GM12864 (cell line): ENCODE measurements around the gene GORASP1.

Experiments
- DNase-seq: peaks from one replicate; pipeline ENCODE4 v3.0.0-alpha.2; 2011; ENCODE audit warnings: low read depth
- H3K4me3 ChIP-seq: 2 replicates; pipeline ENCODE4 v1.5.1; 2011; ENCODE audit warnings: mild to moderate bottlenecking, low read depth, low read length, control low read depth
- TF ChIP-seq, protein P1 (sequence below): IDR thresholded peaks from 2 replicates; pipeline ENCODE4 v1.5.1; 2011; ENCODE audit warnings: low read depth, mild to moderate bottlenecking, moderate library complexity, low read length, control low read depth, inconsistent platforms; ENCODE audit errors: missing control alignments

GORASP1 gene

DNA sequence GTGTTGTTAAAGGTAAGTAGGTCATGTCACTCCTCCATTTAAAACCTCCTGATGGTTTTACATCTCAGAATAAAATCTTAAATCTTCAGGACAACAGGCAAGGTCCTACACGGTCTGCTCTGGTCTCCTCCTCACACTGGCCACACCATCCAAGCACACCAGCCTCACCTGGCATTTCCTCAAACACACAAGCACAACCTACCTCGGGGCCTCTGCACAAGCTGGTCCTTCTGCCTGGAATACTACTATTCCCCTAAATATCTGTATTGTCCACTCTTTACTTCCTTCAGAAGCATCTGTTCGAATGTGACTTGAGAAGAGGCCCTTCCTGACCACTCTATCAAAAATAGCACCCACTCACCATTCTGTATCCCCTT is 1.8 kb downstream of the GORASP1 start:
- no peak for DNase-seq
- TF ChIP-seq, protein P1, sequence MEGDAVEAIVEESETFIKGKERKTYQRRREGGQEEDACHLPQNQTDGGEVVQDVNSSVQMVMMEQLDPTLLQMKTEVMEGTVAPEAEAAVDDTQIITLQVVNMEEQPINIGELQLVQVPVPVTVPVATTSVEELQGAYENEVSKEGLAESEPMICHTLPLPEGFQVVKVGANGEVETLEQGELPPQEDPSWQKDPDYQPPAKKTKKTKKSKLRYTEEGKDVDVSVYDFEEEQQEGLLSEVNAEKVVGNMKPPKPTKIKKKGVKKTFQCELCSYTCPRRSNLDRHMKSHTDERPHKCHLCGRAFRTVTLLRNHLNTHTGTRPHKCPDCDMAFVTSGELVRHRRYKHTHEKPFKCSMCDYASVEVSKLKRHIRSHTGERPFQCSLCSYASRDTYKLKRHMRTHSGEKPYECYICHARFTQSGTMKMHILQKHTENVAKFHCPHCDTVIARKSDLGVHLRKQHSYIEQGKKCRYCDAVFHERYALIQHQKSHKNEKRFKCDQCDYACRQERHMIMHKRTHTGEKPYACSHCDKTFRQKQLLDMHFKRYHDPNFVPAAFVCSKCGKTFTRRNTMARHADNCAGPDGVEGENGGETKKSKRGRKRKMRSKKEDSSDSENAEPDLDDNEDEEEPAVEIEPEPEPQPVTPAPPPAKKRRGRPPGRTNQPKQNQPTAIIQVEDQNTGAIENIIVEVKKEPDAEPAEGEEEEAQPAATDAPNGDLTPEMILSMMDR, result no peak
- no peak overlapping the region for H3K4me3 ChIP-seq

DNA sequence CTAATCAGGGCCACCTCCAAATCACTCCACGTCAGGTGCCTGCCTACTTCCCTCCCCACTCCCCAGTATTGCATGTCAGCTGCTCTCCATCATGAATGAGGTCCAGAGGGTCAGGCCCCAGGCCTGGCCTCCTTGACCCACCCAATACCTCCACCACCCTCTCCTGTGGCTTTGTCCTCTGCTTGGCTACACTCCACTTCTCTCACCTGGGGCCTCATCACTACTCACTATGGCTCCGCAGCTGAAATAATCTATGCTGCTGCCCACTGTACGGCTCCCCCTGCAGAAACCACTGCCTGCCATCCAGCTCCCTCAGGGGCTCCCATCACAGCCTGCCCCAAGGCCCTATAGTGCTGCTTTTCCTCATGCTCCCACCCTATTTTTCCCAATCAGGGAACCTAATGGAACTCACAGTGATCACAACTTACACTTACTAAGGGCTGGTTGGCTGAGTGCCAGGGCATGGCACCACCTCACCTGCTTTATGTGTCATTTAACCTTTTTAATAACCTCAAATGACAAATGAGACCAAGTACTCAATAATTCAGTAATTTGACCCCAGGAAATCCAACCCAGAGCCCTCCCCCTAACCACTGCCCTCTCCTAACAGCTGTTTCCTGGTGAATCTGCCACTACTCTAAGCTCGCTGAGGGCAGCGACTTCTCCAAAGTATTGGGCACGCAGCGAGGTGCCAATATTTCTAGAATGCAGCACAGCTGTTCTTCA is 2.3 kb downstream of the GORASP1 start:
- H3K4me3 ChIP-seq, result no peak overlapping the region
- DNase-seq, result no peak
- TF ChIP-seq, protein P1, result no peak

DNA sequence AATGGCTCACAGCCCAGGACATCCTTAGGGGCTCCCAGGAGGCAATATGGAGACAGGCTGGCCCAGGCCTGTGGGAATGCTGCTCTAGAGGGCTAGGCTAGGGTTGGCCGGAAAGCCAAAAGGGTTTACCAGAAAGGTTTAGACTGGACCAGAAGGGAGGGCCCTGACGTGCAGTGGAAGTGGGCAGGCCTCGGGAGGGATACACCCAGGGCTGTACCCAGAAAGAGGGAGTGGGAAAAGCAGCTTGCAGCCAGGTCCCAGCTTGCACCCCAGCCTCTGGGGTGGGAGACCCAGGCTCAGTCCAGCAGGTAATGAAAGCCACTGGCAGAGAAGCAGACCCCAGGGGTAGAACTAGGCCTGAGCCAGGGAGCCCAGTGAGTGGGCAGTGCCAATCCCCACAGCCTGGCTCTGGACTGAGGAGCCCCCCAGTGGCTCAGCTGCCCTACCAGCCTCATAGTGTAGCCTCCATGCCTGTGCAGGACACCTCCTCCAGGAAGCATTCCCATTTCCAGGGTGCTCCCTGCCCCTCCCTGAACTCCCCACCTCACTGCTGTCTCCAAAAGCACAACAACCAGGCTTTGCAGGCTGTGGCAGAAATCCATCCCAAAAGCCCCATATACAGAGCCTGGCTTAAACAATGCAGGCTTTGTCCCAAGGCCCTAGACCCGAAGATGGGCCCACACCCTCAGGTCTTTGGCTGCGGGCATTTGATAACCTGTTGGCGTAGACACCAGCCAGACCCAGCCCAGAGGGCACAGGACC is 3.5 kb downstream of the GORASP1 start:
- TF ChIP-seq, protein P1, result no peak
- no peak overlapping the region for H3K4me3 ChIP-seq
- no peak for DNase-seq

DNA sequence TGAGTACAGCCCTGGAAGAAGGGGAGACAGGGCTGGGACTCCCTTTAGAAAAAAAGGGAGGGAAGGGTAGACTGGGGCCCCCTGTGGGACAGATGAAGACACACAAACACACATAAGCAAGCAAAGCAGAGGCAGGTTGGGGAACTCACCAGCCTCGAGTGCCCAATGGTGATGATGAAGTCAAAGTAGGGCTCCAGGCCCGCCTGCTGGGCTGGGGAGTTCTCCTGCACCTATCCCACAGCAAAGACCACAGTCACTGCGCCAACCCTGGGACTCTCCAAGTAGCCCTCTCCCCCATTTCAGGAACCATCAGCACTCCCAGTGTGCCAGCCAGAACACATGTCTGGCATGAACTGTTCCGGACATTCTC is 4.1 kb downstream of the GORASP1 start:
- H3K4me3 ChIP-seq, result no peak overlapping the region
- TF ChIP-seq, protein P1, result peak; percentile 32
- DNase-seq, result no peak

DNA sequence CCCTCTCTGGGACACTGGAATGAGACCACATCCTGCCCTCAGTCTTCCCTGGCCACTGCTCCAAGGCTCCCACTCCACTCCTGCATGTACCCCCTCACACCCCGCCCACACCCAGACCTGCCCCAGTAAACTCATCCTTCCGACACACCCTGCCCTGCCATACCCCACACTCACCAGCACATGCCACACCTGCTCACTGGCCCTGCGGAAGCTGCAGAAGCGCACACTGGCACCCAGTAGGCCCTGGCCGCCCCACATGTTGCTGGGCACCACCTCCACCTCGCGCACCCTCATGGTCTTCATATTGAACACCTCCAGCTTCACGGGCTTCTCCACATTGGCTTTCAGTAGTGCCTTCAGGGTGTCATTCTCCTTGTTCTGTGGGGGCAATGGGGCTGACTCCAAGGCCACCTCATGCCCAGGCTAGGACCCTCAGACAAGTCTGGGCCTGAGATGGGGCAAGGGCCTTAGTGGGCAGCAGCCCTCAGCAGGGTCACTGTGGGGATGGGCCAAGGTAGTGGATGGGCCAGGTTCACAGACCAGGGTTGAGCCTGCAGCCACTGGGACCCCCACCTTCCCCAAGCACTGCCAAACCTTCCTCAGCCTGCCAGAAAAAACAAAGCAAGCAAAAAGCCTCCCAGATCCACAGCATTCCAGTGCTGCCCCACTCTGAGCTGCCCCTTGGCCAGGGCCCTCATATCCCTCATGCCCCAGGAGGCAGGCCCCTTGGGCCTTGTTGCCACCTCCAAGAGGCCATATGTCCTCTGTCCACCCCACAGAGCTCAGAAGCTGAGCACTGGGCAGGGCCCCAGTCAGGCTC is 4.7 kb downstream of the GORASP1 start:
- no peak for DNase-seq
- TF ChIP-seq, protein P1, result no peak
- no peak overlapping the region for H3K4me3 ChIP-seq

DNA sequence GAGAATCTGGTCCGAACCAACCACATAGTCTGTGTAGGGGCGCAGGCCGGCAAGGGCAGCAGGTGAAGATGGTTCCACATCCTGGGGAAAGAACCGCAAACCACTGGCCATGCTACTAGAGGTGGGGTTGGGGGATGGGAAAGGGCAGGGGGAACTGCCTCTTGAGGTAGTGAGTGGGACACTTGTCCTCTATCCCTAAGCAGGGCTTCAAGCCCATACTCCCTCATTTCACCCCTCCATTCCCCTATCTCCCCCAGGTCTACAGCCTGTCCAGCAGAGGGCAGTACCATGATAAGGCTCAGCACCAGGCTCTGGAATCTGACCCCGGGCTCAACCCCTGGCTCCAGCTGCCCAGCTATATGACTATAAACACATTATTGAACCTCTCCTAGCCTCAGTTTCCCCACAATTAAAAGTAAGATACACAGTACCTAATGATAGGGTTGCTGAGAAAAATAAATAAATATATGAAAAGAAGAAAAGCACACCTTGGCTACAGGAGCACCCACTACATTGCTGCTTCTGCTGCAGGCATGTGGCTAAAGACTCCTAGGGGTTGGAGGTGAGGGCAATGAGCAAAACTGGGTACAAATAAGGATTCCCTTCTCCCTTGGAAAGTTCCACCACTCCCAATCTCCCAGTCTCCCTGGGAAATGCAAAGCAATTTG is 6.3 kb downstream of the GORASP1 start:
- no peak for DNase-seq
- TF ChIP-seq, protein P1, result peak; percentile 84
- no peak overlapping the region for H3K4me3 ChIP-seq
